ENCODE measurements around the gene PRKN. TPM values are rescaled to one million over a fixed set of nuclear protein-coding genes. Genes with fewer than 3 reads are reported as not detected.

The PRKN gene
- total RNA-seq, 2 donors from 2014 or later: 8.3 to 8.4 TPM

GRCh38 chr6:162017536-162017935 lies 710.0 kb downstream of the PRKN start:
- H3K36me3 Mint-ChIP-seq (ENCODE audit: low read depth): no peaks in the 10 kb centered on the region
- H3K27ac Mint-ChIP-seq: no peak overlapping the region
- ATAC-seq: no peak
- no peaks in the 10 kb centered on the region for H3K9me3 ChIP-seq (ENCODE audit: control insufficient read depth, low read length, poor library complexity, severe bottlenecking)
- DNase-seq: no peak
- no peak overlapping the region for H3K4me3 Mint-ChIP-seq
- H3K27me3 Mint-ChIP-seq: no peaks in the 10 kb centered on the region
- no peaks in the 10 kb centered on the region for H3K4me1 Mint-ChIP-seq

- H3K9me3 ChIP-seq (ENCODE audit: control insufficient read depth, low read length, poor library complexity, severe bottlenecking): no peaks in the 10 kb centered on the region
- DNase-seq (no peak), ATAC-seq (no peak)
- H3K4me1 Mint-ChIP-seq: no peaks in the 10 kb centered on the region
- H3K36me3 Mint-ChIP-seq (ENCODE audit: low read depth): no peaks in the 10 kb centered on the region
- H3K27me3 Mint-ChIP-seq: no peaks in the 10 kb centered on the region
- no peak overlapping the region for H3K4me3 Mint-ChIP-seq
- no peak overlapping the region for H3K27ac Mint-ChIP-seq
These were observed 713.3 kb downstream of the PRKN start for GRCh38 chr6:162014069-162014811.

- ATAC-seq: no peak
- no peak overlapping the region for H3K4me3 Mint-ChIP-seq
- no peaks in the 10 kb centered on the region for H3K36me3 Mint-ChIP-seq (ENCODE audit: low read depth)
- no peaks in the 10 kb centered on the region for H3K27me3 Mint-ChIP-seq
- no peak for DNase-seq
- H3K9me3 ChIP-seq (ENCODE audit: control insufficient read depth, low read length, poor library complexity, severe bottlenecking): no peaks in the 10 kb centered on the region
- no peaks in the 10 kb centered on the region for H3K4me1 Mint-ChIP-seq
- H3K27ac Mint-ChIP-seq: no peak overlapping the region
These were observed 722.2 kb downstream of the PRKN start for GRCh38 chr6:162005372-162005771.

GRCh38 chr6:161996783-161997182 lies 730.8 kb downstream of the PRKN start:
- Mint-ChIP-seq H3K4me1 (no peaks in the 10 kb centered on the region), H3K27ac (no peak overlapping the region), H3K36me3 (ENCODE audit: low read depth) (no peaks in the 10 kb centered on the region), H3K27me3 (no peaks in the 10 kb centered on the region), H3K4me3 (no peak overlapping the region)
- ATAC-seq (no peak), DNase-seq (no peak)
- no peaks in the 10 kb centered on the region for H3K9me3 ChIP-seq (ENCODE audit: control insufficient read depth, low read length, poor library complexity, severe bottlenecking)

GRCh38 chr6:161985876-161986423 lies 741.6 kb downstream of the PRKN start:
- Mint-ChIP-seq H3K36me3 (ENCODE audit: low read depth) (no peaks in the 10 kb centered on the region), H3K27me3 (no peaks in the 10 kb centered on the region), H3K4me1 (no peaks in the 10 kb centered on the region), H3K27ac (no peak overlapping the region), H3K4me3 (no peak overlapping the region)
- ATAC-seq (no peak), DNase-seq (no peak)
- H3K9me3 ChIP-seq (ENCODE audit: control insufficient read depth, low read length, poor library complexity, severe bottlenecking): no peaks in the 10 kb centered on the region

GRCh38 chr6:161984713-161985112 lies 742.9 kb downstream of the PRKN start:
- ATAC-seq: no peak
- H3K4me3 Mint-ChIP-seq: no peak overlapping the region
- DNase-seq: no peak
- no peaks in the 10 kb centered on the region for H3K36me3 Mint-ChIP-seq (ENCODE audit: low read depth)
- no peaks in the 10 kb centered on the region for H3K27me3 Mint-ChIP-seq
- no peak overlapping the region for H3K27ac Mint-ChIP-seq
- H3K9me3 ChIP-seq (ENCODE audit: control insufficient read depth, low read length, poor library complexity, severe bottlenecking): no peaks in the 10 kb centered on the region
- H3K4me1 Mint-ChIP-seq: no peaks in the 10 kb centered on the region

- Mint-ChIP-seq H3K27ac (no peak overlapping the region), H3K4me1 (no peaks in the 10 kb centered on the region), H3K27me3 (no peaks in the 10 kb centered on the region), H3K36me3 (ENCODE audit: low read depth) (no peaks in the 10 kb centered on the region), H3K4me3 (no peak overlapping the region)
- no peaks in the 10 kb centered on the region for H3K9me3 ChIP-seq (ENCODE audit: control insufficient read depth, low read length, poor library complexity, severe bottlenecking)
- DNase-seq (no peak), ATAC-seq (no peak)
These were observed 751.0 kb downstream of the PRKN start for GRCh38 chr6:161976553-161976952.

- DNase-seq (no peak), ATAC-seq (no peak)
- Mint-ChIP-seq H3K36me3 (ENCODE audit: low read depth) (no peaks in the 10 kb centered on the region), H3K27ac (no peak overlapping the region), H3K4me1 (no peaks in the 10 kb centered on the region), H3K4me3 (no peak overlapping the region), H3K27me3 (no peaks in the 10 kb centered on the region)
- H3K9me3 ChIP-seq (ENCODE audit: control insufficient read depth, low read length, poor library complexity, severe bottlenecking): no peaks in the 10 kb centered on the region
These were observed 754.5 kb downstream of the PRKN start for GRCh38 chr6:161973064-161973463.

GRCh38 chr6:161971043-161971442 lies 756.5 kb downstream of the PRKN start:
- no peaks in the 10 kb centered on the region for H3K36me3 Mint-ChIP-seq (ENCODE audit: low read depth)
- no peak overlapping the region for H3K27ac Mint-ChIP-seq
- no peaks in the 10 kb centered on the region for H3K4me1 Mint-ChIP-seq
- DNase-seq: no peak
- H3K9me3 ChIP-seq (ENCODE audit: control insufficient read depth, low read length, poor library complexity, severe bottlenecking): no peaks in the 10 kb centered on the region
- no peak for ATAC-seq
- H3K4me3 Mint-ChIP-seq: no peak overlapping the region
- no peaks in the 10 kb centered on the region for H3K27me3 Mint-ChIP-seq

GRCh38 chr6:161963634-161964234 lies 763.8 kb downstream of the PRKN start:
- DNase-seq (no peak), ATAC-seq (no peak)
- H3K36me3 Mint-ChIP-seq (ENCODE audit: low read depth): no peaks in the 10 kb centered on the region
- H3K9me3 ChIP-seq (ENCODE audit: control insufficient read depth, low read length, poor library complexity, severe bottlenecking): no peaks in the 10 kb centered on the region
- no peak overlapping the region for H3K4me3 Mint-ChIP-seq
- no peaks in the 10 kb centered on the region for H3K4me1 Mint-ChIP-seq
- no peak overlapping the region for H3K27ac Mint-ChIP-seq
- no peaks in the 10 kb centered on the region for H3K27me3 Mint-ChIP-seq

GRCh38 chr6:161963181-161963580 lies 764.4 kb downstream of the PRKN start:
- Mint-ChIP-seq H3K27me3 (no peaks in the 10 kb centered on the region), H3K36me3 (ENCODE audit: low read depth) (no peaks in the 10 kb centered on the region), H3K27ac (no peak overlapping the region), H3K4me1 (no peaks in the 10 kb centered on the region), H3K4me3 (no peak overlapping the region)
- no peak for ATAC-seq
- DNase-seq: no peak
- no peaks in the 10 kb centered on the region for H3K9me3 ChIP-seq (ENCODE audit: control insufficient read depth, low read length, poor library complexity, severe bottlenecking)

- Mint-ChIP-seq H3K4me1 (no peaks in the 10 kb centered on the region), H3K36me3 (ENCODE audit: low read depth) (no peaks in the 10 kb centered on the region), H3K4me3 (no peak overlapping the region), H3K27ac (no peak overlapping the region), H3K27me3 (no peaks in the 10 kb centered on the region)
- H3K9me3 ChIP-seq (ENCODE audit: control insufficient read depth, low read length, poor library complexity, severe bottlenecking): no peaks in the 10 kb centered on the region
- no peak for DNase-seq
- ATAC-seq: no peak
These were observed 765.8 kb downstream of the PRKN start for GRCh38 chr6:161961796-161962195.

- no peaks in the 10 kb centered on the region for H3K4me1 Mint-ChIP-seq
- H3K9me3 ChIP-seq (ENCODE audit: control insufficient read depth, low read length, poor library complexity, severe bottlenecking): no peaks in the 10 kb centered on the region
- H3K27ac Mint-ChIP-seq: no peak overlapping the region
- no peaks in the 10 kb centered on the region for H3K36me3 Mint-ChIP-seq (ENCODE audit: low read depth)
- ATAC-seq: no peak
- no peaks in the 10 kb centered on the region for H3K27me3 Mint-ChIP-seq
- no peak for DNase-seq
- no peak overlapping the region for H3K4me3 Mint-ChIP-seq
These were observed 766.5 kb downstream of the PRKN start for GRCh38 chr6:161961046-161961445.

GRCh38 chr6:161959072-161959471 lies 768.5 kb downstream of the PRKN start:
- no peaks in the 10 kb centered on the region for H3K4me1 Mint-ChIP-seq
- H3K36me3 Mint-ChIP-seq (ENCODE audit: low read depth): no peaks in the 10 kb centered on the region
- H3K27me3 Mint-ChIP-seq: no peaks in the 10 kb centered on the region
- ATAC-seq: no peak
- H3K9me3 ChIP-seq (ENCODE audit: control insufficient read depth, low read length, poor library complexity, severe bottlenecking): no peaks in the 10 kb centered on the region
- DNase-seq: no peak
- no peak overlapping the region for H3K27ac Mint-ChIP-seq
- no peak overlapping the region for H3K4me3 Mint-ChIP-seq

All from T-helper 17 cell (primary cell).